ENCODE measurements around the gene NRARP.

NRARP gene

GRCh38 chr9:137293094-137293481 lies 9.0 kb downstream of the NRARP start:
- Histone ChIP-seq H3K9ac (ENCODE audit: low read length in 5 of 5) (no peak overlapping the region), H3K27me3 (ENCODE audit: control insufficient read depth in 5 of 5, insufficient read depth in 4 of 5, low read length in 5 of 5) (peaks cover 12 to 35% (median 29%) of the 10 kb centered on the region in 5 donors), H3K27ac (ENCODE audit: low read depth, low read length) (no peak overlapping the region), H3K9me3 (ENCODE audit: control insufficient read depth in 5 of 5, low read length in 5 of 5) (peaks cover 0 to 5% (median 4%) of the 10 kb centered on the region in 5 donors), H3K4me1 (ENCODE audit: control insufficient read depth in 5 of 5, insufficient read depth in 5 of 5, low read length in 5 of 5) (peaks cover 0 to 33% (median 26%) of the 10 kb centered on the region in 5 donors), H3K36me3 (ENCODE audit: control insufficient read depth in 5 of 5, insufficient read depth in 5 of 5, low read length in 5 of 5) (no peaks in the 10 kb centered on the region), H3K4me3 (ENCODE audit: low read depth in 1 of 5, low read length in 5 of 5) (no peak overlapping the region)

- peaks cover 0 to 5% (median 0%) of the 10 kb centered on the region in 5 donors for H3K4me1 ChIP-seq (ENCODE audit: control insufficient read depth in 5 of 5, insufficient read depth in 5 of 5, low read length in 5 of 5)
- H3K27me3 ChIP-seq (ENCODE audit: control insufficient read depth in 5 of 5, insufficient read depth in 4 of 5, low read length in 5 of 5), result peaks cover 0 to 3% (median 0%) of the 10 kb centered on the region in 5 donors
- no peaks in the 10 kb centered on the region for H3K36me3 ChIP-seq (ENCODE audit: control insufficient read depth in 5 of 5, insufficient read depth in 5 of 5, low read length in 5 of 5)
- no peak overlapping the region for H3K4me3 ChIP-seq (ENCODE audit: low read depth in 1 of 5, low read length in 5 of 5)
- H3K9me3 ChIP-seq (ENCODE audit: control insufficient read depth in 5 of 5, low read length in 5 of 5), result no peaks in the 10 kb centered on the region
- no peak overlapping the region for H3K27ac ChIP-seq (ENCODE audit: low read depth, low read length)
- H3K9ac ChIP-seq (ENCODE audit: low read length in 5 of 5), result no peak overlapping the region
Measured at GRCh38 chr9:137286975-137287383, 15.1 kb downstream of the NRARP start.

- Histone ChIP-seq H3K4me1 (ENCODE audit: control insufficient read depth in 5 of 5, insufficient read depth in 5 of 5, low read length in 5 of 5) (peaks cover 0 to 44% (median 27%) of the 10 kb centered on the region in 5 donors), H3K27me3 (ENCODE audit: control insufficient read depth in 5 of 5, insufficient read depth in 4 of 5, low read length in 5 of 5) (peaks cover 0 to 20% (median 10%) of the 10 kb centered on the region in 5 donors), H3K9ac (ENCODE audit: low read length in 5 of 5) (no peak overlapping the region), H3K36me3 (ENCODE audit: control insufficient read depth in 5 of 5, insufficient read depth in 5 of 5, low read length in 5 of 5) (peaks cover 0 to 19% (median 8%) of the 10 kb centered on the region in 5 donors), H3K4me3 (ENCODE audit: low read depth in 1 of 5, low read length in 5 of 5) (no peak overlapping the region), H3K27ac (ENCODE audit: low read depth, low read length) (no peak overlapping the region), H3K9me3 (ENCODE audit: control insufficient read depth in 5 of 5, low read length in 5 of 5) (peaks cover 0 to 3% (median 0%) of the 10 kb centered on the region in 5 donors)
Measured at GRCh38 chr9:137281345-137282116, 20.5 kb downstream of the NRARP start.

GRCh38 chr9:137280474-137281344 lies 21.4 kb downstream of the NRARP start:
- Histone ChIP-seq H3K27me3 (ENCODE audit: control insufficient read depth in 5 of 5, insufficient read depth in 4 of 5, low read length in 5 of 5) (peaks cover 0 to 20% (median 10%) of the 10 kb centered on the region in 5 donors), H3K27ac (ENCODE audit: low read depth, low read length) (no peak overlapping the region), H3K9me3 (ENCODE audit: control insufficient read depth in 5 of 5, low read length in 5 of 5) (peaks cover 0 to 3% (median 0%) of the 10 kb centered on the region in 5 donors), H3K9ac (ENCODE audit: low read length in 5 of 5) (no peak overlapping the region), H3K36me3 (ENCODE audit: control insufficient read depth in 5 of 5, insufficient read depth in 5 of 5, low read length in 5 of 5) (peaks cover 0 to 19% (median 8%) of the 10 kb centered on the region in 5 donors), H3K4me1 (ENCODE audit: control insufficient read depth in 5 of 5, insufficient read depth in 5 of 5, low read length in 5 of 5) (peaks cover 0 to 52% (median 35%) of the 10 kb centered on the region in 5 donors), H3K4me3 (ENCODE audit: low read depth in 1 of 5, low read length in 5 of 5) (peak overlapping the region in 1 of 5 donors; percentile 34)

GRCh38 chr9:137279741-137280473 lies 22.2 kb downstream of the NRARP start:
- Histone ChIP-seq H3K4me1 (ENCODE audit: control insufficient read depth in 5 of 5, insufficient read depth in 5 of 5, low read length in 5 of 5) (peaks cover 0 to 58% (median 41%) of the 10 kb centered on the region in 5 donors), H3K27me3 (ENCODE audit: control insufficient read depth in 5 of 5, insufficient read depth in 4 of 5, low read length in 5 of 5) (peaks cover 0 to 22% (median 10%) of the 10 kb centered on the region in 5 donors), H3K9me3 (ENCODE audit: control insufficient read depth in 5 of 5, low read length in 5 of 5) (peaks cover 0 to 3% (median 0%) of the 10 kb centered on the region in 5 donors), H3K4me3 (ENCODE audit: low read depth in 1 of 5, low read length in 5 of 5) (no peak overlapping the region), H3K36me3 (ENCODE audit: control insufficient read depth in 5 of 5, insufficient read depth in 5 of 5, low read length in 5 of 5) (peaks cover 0 to 19% (median 8%) of the 10 kb centered on the region in 5 donors), H3K27ac (ENCODE audit: low read depth, low read length) (no peak overlapping the region), H3K9ac (ENCODE audit: low read length in 5 of 5) (no peak overlapping the region)

- Histone ChIP-seq H3K4me1 (ENCODE audit: control insufficient read depth in 5 of 5, insufficient read depth in 5 of 5, low read length in 5 of 5) (peaks cover 0 to 66% (median 48%) of the 10 kb centered on the region in 5 donors), H3K4me3 (ENCODE audit: low read depth in 1 of 5, low read length in 5 of 5) (peak overlapping the region in 2 of 5 donors; percentile 42 to 68), H3K9me3 (ENCODE audit: control insufficient read depth in 5 of 5, low read length in 5 of 5) (peaks cover 0 to 3% (median 0%) of the 10 kb centered on the region in 5 donors), H3K27ac (ENCODE audit: low read depth, low read length) (no peak overlapping the region), H3K9ac (ENCODE audit: low read length in 5 of 5) (no peak overlapping the region), H3K36me3 (ENCODE audit: control insufficient read depth in 5 of 5, insufficient read depth in 5 of 5, low read length in 5 of 5) (peaks cover 0 to 19% (median 8%) of the 10 kb centered on the region in 5 donors), H3K27me3 (ENCODE audit: control insufficient read depth in 5 of 5, insufficient read depth in 4 of 5, low read length in 5 of 5) (peaks cover 0 to 22% (median 10%) of the 10 kb centered on the region in 5 donors)
Measured at GRCh38 chr9:137278721-137279711, 23.1 kb downstream of the NRARP start.

- H3K4me3 ChIP-seq (ENCODE audit: low read depth in 1 of 5, low read length in 5 of 5), result peak overlapping the region in 4 of 5 donors; percentile 56 to 68 (median 64)
Measured at GRCh38 chr9:137278061-137278701, 23.9 kb downstream of the NRARP start.

GRCh38 chr9:137277329-137278041 lies 24.6 kb downstream of the NRARP start, which contains the start of gene TOR4A:
TOR4A (plus strand) TSS chr9:137277726; CDS start chr9:137278690, 964 bp downstream.
- Histone ChIP-seq H3K4me1 (ENCODE audit: control insufficient read depth in 5 of 5, insufficient read depth in 5 of 5, low read length in 5 of 5) (peaks cover 0 to 62% (median 48%) of the 10 kb centered on the region in 5 donors), H3K36me3 (ENCODE audit: control insufficient read depth in 5 of 5, insufficient read depth in 5 of 5, low read length in 5 of 5) (peaks cover 0 to 29% (median 14%) of the 10 kb centered on the region in 5 donors), H3K4me3 (ENCODE audit: low read depth in 1 of 5, low read length in 5 of 5) (peak within 1 kb of the TSS in 4 of 5 donors; percentile 56 to 68 (median 64)), H3K9me3 (ENCODE audit: control insufficient read depth in 5 of 5, low read length in 5 of 5) (peaks cover 0 to 3% (median 0%) of the 10 kb centered on the region in 5 donors), H3K27ac (ENCODE audit: low read depth, low read length) (peak within 1 kb of the TSS; percentile 89), H3K27me3 (ENCODE audit: control insufficient read depth in 5 of 5, insufficient read depth in 4 of 5, low read length in 5 of 5) (peaks cover 0 to 22% (median 10%) of the 10 kb centered on the region in 5 donors), H3K9ac (ENCODE audit: low read length in 5 of 5) (peak within 1 kb of the TSS in 4 of 5 donors; percentile 38 to 81 (median 71))

More at GRCh38 chr9:137278061-137278701, 23.9 kb downstream of the NRARP start:
- Histone ChIP-seq H3K36me3 (ENCODE audit: control insufficient read depth in 5 of 5, insufficient read depth in 5 of 5, low read length in 5 of 5) (peaks cover 0 to 22% (median 8%) of the 10 kb centered on the region in 5 donors), H3K9me3 (ENCODE audit: control insufficient read depth in 5 of 5, low read length in 5 of 5) (peaks cover 0 to 3% (median 0%) of the 10 kb centered on the region in 5 donors), H3K27me3 (ENCODE audit: control insufficient read depth in 5 of 5, insufficient read depth in 4 of 5, low read length in 5 of 5) (peaks cover 0 to 22% (median 10%) of the 10 kb centered on the region in 5 donors), H3K27ac (ENCODE audit: low read depth, low read length) (peak overlapping the region; percentile 89), H3K9ac (ENCODE audit: low read length in 5 of 5) (peak overlapping the region in 4 of 5 donors; percentile 35 to 81 (median 58)), H3K4me1 (ENCODE audit: control insufficient read depth in 5 of 5, insufficient read depth in 5 of 5, low read length in 5 of 5) (peaks cover 0 to 62% (median 48%) of the 10 kb centered on the region in 5 donors)

Data from subcutaneous abdominal adipose tissue (tissue), 5 donors.